Osteoblast (primary cell): ENCODE data around the gene HP. TPM values are rescaled to one million over a fixed set of nuclear protein-coding genes. Genes with fewer than 3 reads are reported as not detected.

ENCODE experiments used
- DNase-seq: peaks from one replicate; pipeline ENCODE4 v3.0.0; 2011; ENCODE audit warnings: low spot score, mixed read lengths; ENCODE audit not compliant: insufficient read length; ENCODE audit errors: missing footprints
- H2AFZ ChIP-seq: 2 replicates; pipeline ENCODE4 v1.6.0; 2011; ENCODE audit warnings: mild to moderate bottlenecking, low read length
- H3K27ac ChIP-seq: 2 replicates; pipeline ENCODE4 v1.5.1; 2011; ENCODE audit warnings: mild to moderate bottlenecking, low read depth, low read length, moderate library complexity
- H3K27me3 ChIP-seq: 2 replicates; pipeline ENCODE4 v1.6.0; 2012; ENCODE audit warnings: mild to moderate bottlenecking, control low read depth, inconsistent platforms, low read length, moderate library complexity; ENCODE audit not compliant: insufficient read depth
- H3K36me3 ChIP-seq: 2 replicates; pipeline ENCODE4 v1.5.1; 2011; ENCODE audit warnings: mild to moderate bottlenecking, low read length, control low read depth, moderate library complexity; ENCODE audit not compliant: insufficient read depth
- H3K4me1 ChIP-seq: 2 replicates; pipeline ENCODE4 v1.5.1; 2011; ENCODE audit warnings: mild to moderate bottlenecking, low read length, control low read depth, moderate library complexity; ENCODE audit not compliant: insufficient read depth
- H3K4me2 ChIP-seq: 2 replicates; pipeline ENCODE4 v1.6.0; 2011; ENCODE audit warnings: mild to moderate bottlenecking, low read length; ENCODE audit not compliant: insufficient read depth
- H3K4me3 ChIP-seq: fragments of 200-600 bp; sonication (generic); 3 replicates; pipeline ENCODE4 v1.5.1; 2012; ENCODE audit warnings: mild to moderate bottlenecking, low read length, inconsistent platforms; ENCODE audit not compliant: insufficient read depth
- H3K79me2 ChIP-seq: 2 replicates; pipeline ENCODE4 v1.6.0; 2012; ENCODE audit warnings: mild to moderate bottlenecking, low read length, control low read depth, inconsistent platforms; ENCODE audit not compliant: insufficient read depth
- H3K9me3 ChIP-seq: 2 replicates; pipeline ENCODE4 v1.5.1; 2011; ENCODE audit warnings: low read depth, low read length, control low read depth
- H4K20me1 ChIP-seq: 2 replicates; pipeline ENCODE4 v1.6.0; 2012; ENCODE audit warnings: mild to moderate bottlenecking, low read length, control low read depth; ENCODE audit not compliant: insufficient read depth
- CTCF ChIP-seq: IDR thresholded peaks from 2 replicates; pipeline ENCODE4 v1.5.1; 2011; ENCODE audit warnings: mild to moderate bottlenecking, low read depth, low read length, moderate library complexity; ENCODE audit errors: extremely low read depth
- total RNA-seq: library from RNA; depleted of rRNA; stranded (reverse); fragments of >200 nt; gene quantifications from 2 replicates; pipeline ENCODE4 v1.2.3, GENCODE V29; 2012

HP gene
- total RNA-seq, 1 donor: not detected

- Histone ChIP-seq H4K20me1 (no peaks in the 10 kb centered on the region), H3K79me2 (no peaks in the 10 kb centered on the region), H2AFZ (no peak overlapping the region), H3K36me3 (peaks cover 91% of the 10 kb centered on the region), H3K4me3 (no peak overlapping the region), H3K27ac (no peak overlapping the region), H3K27me3 (no peaks in the 10 kb centered on the region), H3K4me2 (no peak overlapping the region), H3K4me1 (no peaks in the 10 kb centered on the region), H3K9me3 (no peaks in the 10 kb centered on the region)
- DNase-seq: peak; percentile 37
- TF ChIP-seq CTCF: no peak
Measured at GRCh38 chr16:72107371-72107770, 53.1 kb downstream of the HP start.

GRCh38 chr16:72108353-72109102 lies 54.2 kb downstream of the HP start:
- no peak for TF ChIP-seq CTCF
- Histone ChIP-seq H3K27ac (no peak overlapping the region), H3K9me3 (no peaks in the 10 kb centered on the region), H3K79me2 (no peaks in the 10 kb centered on the region), H3K4me3 (no peak overlapping the region), H3K4me2 (no peak overlapping the region), H3K36me3 (peaks cover 86% of the 10 kb centered on the region), H3K27me3 (no peaks in the 10 kb centered on the region), H2AFZ (no peak overlapping the region), H3K4me1 (no peaks in the 10 kb centered on the region), H4K20me1 (no peaks in the 10 kb centered on the region)
- DNase-seq: peak; percentile 64

GRCh38 chr16:72109300-72109699 lies 55.0 kb downstream of the HP start:
- Histone ChIP-seq H3K79me2 (no peaks in the 10 kb centered on the region), H4K20me1 (no peaks in the 10 kb centered on the region), H3K4me3 (no peak overlapping the region), H3K4me1 (no peaks in the 10 kb centered on the region), H3K4me2 (no peak overlapping the region), H3K27ac (no peak overlapping the region), H3K9me3 (no peaks in the 10 kb centered on the region), H2AFZ (no peak overlapping the region), H3K27me3 (no peaks in the 10 kb centered on the region), H3K36me3 (peaks cover 79% of the 10 kb centered on the region)
- no peak for TF ChIP-seq CTCF
- peak; percentile 54 for DNase-seq

GRCh38 chr16:72109966-72110530 lies 55.7 kb downstream of the HP start:
- Histone ChIP-seq H4K20me1 (no peaks in the 10 kb centered on the region), H3K9me3 (no peaks in the 10 kb centered on the region), H3K36me3 (peaks cover 71% of the 10 kb centered on the region), H2AFZ (no peak overlapping the region), H3K4me2 (no peak overlapping the region), H3K79me2 (no peaks in the 10 kb centered on the region), H3K4me3 (no peak overlapping the region), H3K4me1 (no peaks in the 10 kb centered on the region), H3K27ac (no peak overlapping the region), H3K27me3 (no peaks in the 10 kb centered on the region)
- TF ChIP-seq CTCF: no peak
- DNase-seq: peak; percentile 27
